GM18861 (cell line): Measurements from ENCODE around the gene GDF11.

ENCODE experiments used
- ATAC-seq: cut with Tn5 transposase; IDR thresholded peaks from one replicate; pipeline ENCODE4 v1.9.1; 2021; ENCODE audit not compliant: unreplicated experiment

The GDF11 gene

GRCh38 chr12:55706568-55707218 is 36.2 kb upstream of the GDF11 start:
- no peak for ATAC-seq

GRCh38 chr12:55707219-55707671 is 35.7 kb upstream of the GDF11 start:
- no peak for ATAC-seq

- no peak for ATAC-seq
Measured at GRCh38 chr12:55707841-55708694, 34.9 kb upstream of the GDF11 start, which contains the start of gene ITGA7. ITGA7 (minus strand) TSS chr12:55707904; CDS start chr12:55707682, 222 bp downstream.

GRCh38 chr12:55708695-55709233 is 34.2 kb upstream of the GDF11 start:
- ATAC-seq, result no peak

- ATAC-seq, result no peak
Measured at GRCh38 chr12:55711786-55712553, 31.0 kb upstream of the GDF11 start.

GRCh38 chr12:55712700-55713415 is 30.1 kb upstream of the GDF11 start:
- ATAC-seq, result no peak

GRCh38 chr12:55713721-55714120 is 29.2 kb upstream of the GDF11 start:
- no peak for ATAC-seq

GRCh38 chr12:55715169-55715764 is 27.7 kb upstream of the GDF11 start:
- no peak for ATAC-seq

- peak; percentile 62 for ATAC-seq
Measured at GRCh38 chr12:55715833-55716581, 26.9 kb upstream of the GDF11 start, which contains the start of gene BLOC1S1. BLOC1S1 (plus strand) TSS chr12:55716046; CDS start chr12:55716052, 6 bp downstream.

- no peak for ATAC-seq
Measured at GRCh38 chr12:55716582-55716957, 26.4 kb upstream of the GDF11 start.

- ATAC-seq, result no peak
Measured at GRCh38 chr12:55717011-55718007, 25.6 kb upstream of the GDF11 start.

GRCh38 chr12:55718015-55718414 is 24.9 kb upstream of the GDF11 start:
- ATAC-seq, result no peak

GRCh38 chr12:55718624-55719275 is 24.2 kb upstream of the GDF11 start:
- no peak for ATAC-seq

- no peak for ATAC-seq
Measured at GRCh38 chr12:55719371-55719770, 23.6 kb upstream of the GDF11 start.

- no peak for ATAC-seq
Measured at GRCh38 chr12:55720071-55720564, 22.8 kb upstream of the GDF11 start, which contains the start of gene RDH5. RDH5 (plus strand) TSS chr12:55720393; CDS start chr12:55721185, 792 bp downstream.

GRCh38 chr12:55720894-55721444 is 22.0 kb upstream of the GDF11 start:
- no peak for ATAC-seq
